Common myeloid progenitor, CD34-positive (primary cell): ENCODE results near the gene DNAI7.

Experiments
- CTCF ChIA-PET: fragments of 350-600 bp; sonication (Branson Sonifier 250); formaldehyde crosslinking; loops from one replicate; lab custom pipeline; 2021; ENCODE audit warnings: antibody characterized with exemption; lab: Charles Lee
- POLR2A ChIA-PET: fragments of 350-600 bp; sonication (Branson Sonifier 250); formaldehyde crosslinking; loops from one replicate; lab custom pipeline; 2021; ENCODE audit warnings: antibody characterized with exemption; lab: Charles Lee
- DNase-seq, 3 donors: peaks; one replicate each; pipeline versions ENCODE4 v3.0.0 to v3.0.0-alpha.2; 2013
- H3K27ac ChIP-seq, 2 experiments: 1 replicate in 1 of 2; 2 replicates in 1 of 2; pipeline ENCODE4 v1.7.0; 2013; ENCODE audit warnings: inconsistent platforms in 2 of 2, low read length in 2 of 2, mild to moderate bottlenecking in 2 of 2, low read depth in 1 of 2, moderate library complexity in 1 of 2; ENCODE audit not compliant: severe bottlenecking in 2 of 2, insufficient read depth in 1 of 2, poor library complexity in 1 of 2
- H3K27me3 ChIP-seq, 5 experiments: replicated peaks in 2 of 5; 1 replicate in 3 of 5; 2 replicates in 2 of 5; pipeline versions ENCODE4 v1.6.1 to v1.7.0; 2013; ENCODE audit warnings: low read length in 4 of 5, mild to moderate bottlenecking in 2 of 5, moderate library complexity in 2 of 5, inconsistent platforms in 1 of 5; ENCODE audit not compliant: insufficient read depth in 5 of 5, control insufficient read depth in 4 of 5
- H3K36me3 ChIP-seq, 4 experiments: 1 replicate in 2 of 4; 2 replicates in 2 of 4; pipeline versions ENCODE4 v1.6.1 to v1.7.0; 2013; ENCODE audit warnings: low read length in 3 of 4, control low read depth in 1 of 4, mild to moderate bottlenecking in 1 of 4; ENCODE audit not compliant: control insufficient read depth in 4 of 4, insufficient read depth in 4 of 4
- H3K4me1 ChIP-seq, 4 experiments: 1 replicate in 3 of 4; 2 replicates in 1 of 4; pipeline versions ENCODE4 v1.6.1 to v1.7.1; 2013; ENCODE audit warnings: low read length in 3 of 4, mild to moderate bottlenecking in 3 of 4, control low read depth in 1 of 4, inconsistent platforms in 1 of 4, moderate library complexity in 1 of 4; ENCODE audit not compliant: control insufficient read depth in 4 of 4, insufficient read depth in 4 of 4; ENCODE audit errors: control extremely low read depth in 1 of 4
- H3K4me3 ChIP-seq, 7 experiments: 1 replicate in 4 of 7; 2 replicates in 3 of 7; pipeline versions ENCODE4 v1.5.1 to v1.7.0; 2013; ENCODE audit warnings: mild to moderate bottlenecking in 7 of 7, low read length in 6 of 7, moderate library complexity in 6 of 7, inconsistent platforms in 2 of 7, low read depth in 2 of 7, control low read depth in 1 of 7; ENCODE audit not compliant: insufficient read depth in 4 of 7, control insufficient read depth in 1 of 7; ENCODE audit errors: extremely low read depth in 1 of 7
- H3K9me3 ChIP-seq, 5 experiments: 1 replicate in 4 of 5; 2 replicates in 1 of 5; pipeline versions ENCODE4 v1.6.1 to v1.7.1; 2013; ENCODE audit warnings: low read length in 4 of 5, mild to moderate bottlenecking in 2 of 5, inconsistent platforms in 1 of 5, low read depth in 1 of 5, moderate library complexity in 1 of 5; ENCODE audit not compliant: control insufficient read depth in 4 of 5, insufficient read depth in 2 of 5; ENCODE audit errors: control extremely low read depth in 1 of 5
- WGBS: methylation state at CpG from one replicate; pipeline ENCODE4 v1.1.5; 2013; ENCODE audit not compliant: insufficient coverage; 5-methylcytosine and 5-hydroxymethylcytosine counted together

The DNAI7 gene

GRCh38 chr12:25197608-25198007, 2.6 kb upstream of the DNAI7 start:
- Histone ChIP-seq H3K4me3 (no peak overlapping the region), H3K9me3 (no peaks in the 10 kb centered on the region), H3K36me3 (peaks cover 0 to 5% (median 2%) of the 10 kb centered on the region in 4 experiments), H3K4me1 (peaks cover 21 to 35% (median 28%) of the 10 kb centered on the region in 4 experiments), H3K27ac (no peak overlapping the region), H3K27me3 (no peaks in the 10 kb centered on the region)
- DNase-seq: peak; percentile 43 to 76 (median 75)
- 100% methylated on average over 1 of the region's 2 CpGs for WGBS
- ChIA-PET POLR2A (no interaction called here), CTCF (interaction anchor here (0.6 to 2.2 kb wide), 5 partner anchors 13 to 190 kb away, joined by 3 to 6 read pairs (median 4); no protein-coding TSS in a partner anchor)

GRCh38 chr12:25194722-25195055, 271 bp downstream of the DNAI7 start:
- WGBS: 13% methylated on average over 11 of the region's 11 CpGs
- CTCF ChIA-PET: interaction anchor here (0.7 to 2.2 kb wide), 6 partner anchors 10 to 196 kb away, joined by 3 to 12 read pairs (median 4); no protein-coding TSS in a partner anchor
- peak overlapping the region; percentile 97 for H3K27ac ChIP-seq

DNA sequence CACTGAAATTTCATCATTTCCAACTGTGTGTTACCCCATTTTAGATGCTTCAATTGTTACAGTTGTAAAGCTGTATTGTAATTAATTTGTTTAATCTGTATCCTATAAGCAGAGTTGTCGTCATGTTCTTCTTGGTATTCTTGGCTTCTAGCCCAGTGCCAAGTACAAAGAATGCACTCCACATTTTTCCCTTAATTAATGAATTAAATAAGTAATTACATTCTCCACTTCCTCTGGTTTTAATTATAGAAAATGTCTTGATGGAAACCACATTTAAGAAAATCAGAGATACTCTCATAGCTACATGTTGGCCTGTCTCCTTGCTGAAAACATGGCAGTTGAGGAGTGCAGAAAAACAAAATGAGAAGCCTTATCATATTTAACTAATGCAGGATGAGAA, 746 bp downstream of the DNAI7 start:
- no peaks in the 10 kb centered on the region for H3K36me3 ChIP-seq
- CTCF ChIA-PET: interaction anchor here (1.1 to 2.2 kb wide), 5 partner anchors 10 to 196 kb away, joined by 3 to 12 read pairs (median 3); no protein-coding TSS in a partner anchor
- peak overlapping the region; percentile 97 for H3K27ac ChIP-seq
- H3K27me3 ChIP-seq: no peaks in the 10 kb centered on the region
- no peaks in the 10 kb centered on the region for H3K9me3 ChIP-seq
- POLR2A ChIA-PET: interaction anchor here (1.1 kb wide), 1 partner anchor 40 kb away, joined by 3 read pairs; no protein-coding TSS in a partner anchor
- DNase-seq: peak in 1 of 3 donors; percentile 33
- peaks cover 21 to 33% (median 26%) of the 10 kb centered on the region in 4 experiments for H3K4me1 ChIP-seq
- H3K4me3 ChIP-seq: peak overlapping the region in 6 of 7 experiments; percentile 80 to 97 (median 90)
- WGBS: no CpG with 5 or more reads among the region's 1 CpG

More at GRCh38 chr12:25194722-25195055, 271 bp downstream of the DNAI7 start:
- Histone ChIP-seq H3K36me3 (no peaks in the 10 kb centered on the region), H3K9me3 (no peaks in the 10 kb centered on the region), H3K4me1 (peaks cover 21 to 33% (median 26%) of the 10 kb centered on the region in 4 experiments), H3K4me3 (peak overlapping the region; percentile 80 to 97 (median 92)), H3K27me3 (no peaks in the 10 kb centered on the region)
- POLR2A ChIA-PET: interaction anchor here (0.5 to 1.1 kb wide), 4 partner anchors 9 to 298 kb away, joined by 3 to 6 read pairs (median 4); no protein-coding TSS in a partner anchor
- no peak for DNase-seq

- Histone ChIP-seq H3K36me3 (no peaks in the 10 kb centered on the region), H3K9me3 (no peaks in the 10 kb centered on the region), H3K27ac (no peak overlapping the region), H3K4me3 (no peak overlapping the region), H3K27me3 (no peaks in the 10 kb centered on the region), H3K4me1 (peaks cover 4 to 11% (median 8%) of the 10 kb centered on the region in 4 experiments)
- no peak for DNase-seq
- POLR2A ChIA-PET: no interaction called here
- 96% methylated on average over 6 of the region's 6 CpGs for WGBS
- CTCF ChIA-PET: interaction anchor here (0.6 kb wide), 1 partner anchor 55 kb away, joined by 3 read pairs; no protein-coding TSS in a partner anchor
These were observed 4.2 kb downstream of the DNAI7 start for GRCh38 chr12:25190793-25191192.

GRCh38 chr12:25189656-25190055, 5.3 kb downstream of the DNAI7 start:
- ChIA-PET CTCF (no interaction called here), POLR2A (interaction anchor here (0.7 kb wide), 1 partner anchor 270 kb away, joined by 3 read pairs; no protein-coding TSS in a partner anchor)
- no peak for DNase-seq
- Histone ChIP-seq H3K9me3 (peaks cover 0 to 2% (median 0%) of the 10 kb centered on the region in 5 experiments), H3K4me1 (peaks cover 3 to 6% (median 5%) of the 10 kb centered on the region in 4 experiments), H3K27ac (no peak overlapping the region), H3K4me3 (no peak overlapping the region), H3K27me3 (no peaks in the 10 kb centered on the region), H3K36me3 (no peaks in the 10 kb centered on the region)

DNA sequence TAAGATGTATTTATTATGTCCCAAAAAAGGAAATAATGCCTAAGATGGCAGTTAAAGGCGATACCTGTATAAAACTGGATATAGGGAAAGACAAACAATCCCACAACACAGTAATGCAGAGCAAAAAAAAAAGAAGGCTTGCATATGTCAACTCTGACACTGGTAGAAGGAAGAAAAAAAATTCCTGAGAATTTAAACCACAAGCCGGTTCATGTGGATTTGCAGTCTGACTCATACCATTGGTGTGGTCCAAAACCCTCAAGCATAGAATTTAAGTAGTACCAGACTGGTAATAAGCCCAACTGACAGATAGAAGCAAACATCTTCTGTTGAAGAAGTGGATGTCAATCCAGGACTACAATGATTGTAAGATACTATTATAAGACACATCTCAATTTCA, 7.2 kb downstream of the DNAI7 start:
- Histone ChIP-seq H3K27me3 (no peaks in the 10 kb centered on the region), H3K4me1 (no peaks in the 10 kb centered on the region), H3K36me3 (no peaks in the 10 kb centered on the region), H3K27ac (no peak overlapping the region), H3K4me3 (no peak overlapping the region), H3K9me3 (peaks cover 0 to 2% (median 0%) of the 10 kb centered on the region in 5 experiments)
- no CpG with 5 or more reads among the region's 2 CpGs for WGBS
- ChIA-PET POLR2A (no interaction called here), CTCF (no interaction called here)
- no peak for DNase-seq

GRCh38 chr12:25186788-25187402, 8.1 kb downstream of the DNAI7 start:
- ChIA-PET CTCF (no interaction called here), POLR2A (no interaction called here)
- DNase-seq: peak in 2 of 3 donors; percentile 27 to 37

More at GRCh38 chr12:25186788-25187402, 8.1 kb downstream of the DNAI7 start:
- Histone ChIP-seq H3K4me3 (no peak overlapping the region), H3K4me1 (no peaks in the 10 kb centered on the region), H3K27me3 (no peaks in the 10 kb centered on the region), H3K27ac (no peak overlapping the region), H3K36me3 (no peaks in the 10 kb centered on the region), H3K9me3 (peaks cover 0 to 2% (median 0%) of the 10 kb centered on the region in 5 experiments)
- WGBS: 86% methylated on average over 3 of the region's 3 CpGs
